Neural crest cell (in vitro differentiated cells): ENCODE results near the gene MEGF11. TPM values are rescaled to one million over a fixed set of nuclear protein-coding genes. Genes with fewer than 3 reads are reported as not detected.

Source experiments
- DNase-seq: peaks from one replicate; pipeline ENCODE4 v3.0.0; 2021; ENCODE audit warnings: low read depth, mixed read lengths, low spot score
- H3K27ac Mint-ChIP-seq: one replicate; pipeline ENCODE4 v1.8.0; 2021; ENCODE audit warnings: mild to moderate bottlenecking, mixed read lengths; ENCODE audit not compliant: unreplicated experiment
- H3K27me3 Mint-ChIP-seq: 2 replicates; pipeline ENCODE4 v1.8.0; 2021; ENCODE audit warnings: low read depth, mild to moderate bottlenecking, mixed read lengths
- H3K36me3 Mint-ChIP-seq: 2 replicates; pipeline ENCODE4 v1.8.0; 2021; ENCODE audit warnings: low read depth, mild to moderate bottlenecking, mixed read lengths
- H3K4me1 Mint-ChIP-seq: 2 replicates; pipeline ENCODE4 v1.8.0; 2021; ENCODE audit warnings: mixed read lengths
- H3K4me3 Mint-ChIP-seq: one replicate; pipeline ENCODE4 v1.8.0; 2021; ENCODE audit warnings: mild to moderate bottlenecking, mixed read lengths
- H3K9me3 Mint-ChIP-seq: 2 replicates; pipeline ENCODE4 v1.8.0; 2021; ENCODE audit warnings: mixed read lengths
- CTCF ChIP-seq: fragments of 200-600 bp; sonication (generic); conservative IDR thresholded peaks from 2 replicates; pipeline ENCODE4 v1.5.0; 2021; ENCODE audit warnings: antibody characterized with exemption, mild to moderate bottlenecking
- total RNA-seq: library from RNA; stranded (reverse); gene quantifications from 2 replicates; pipeline ENCODE4 v1.2.1, GENCODE V29; 2021

Gene MEGF11
- total RNA-seq, 1 donor from 2014 or later = 0.49 TPM

- no peak for DNase-seq
- TF ChIP-seq CTCF = no peak
- Mint-ChIP-seq H3K36me3 (no peaks in the 10 kb centered on the region), H3K27me3 (peaks cover 8% of the 10 kb centered on the region), H3K4me3 (no peak overlapping the region), H3K9me3 (no peaks in the 10 kb centered on the region), H3K4me1 (peaks cover 10% of the 10 kb centered on the region), H3K27ac (no peak overlapping the region)
Observed at GRCh38 chr15:66284271-66284670, 30.7 kb upstream of the MEGF11 start.

- Mint-ChIP-seq H3K4me3 (peak overlapping the region; percentile 5), H3K27me3 (peaks cover 17% of the 10 kb centered on the region), H3K36me3 (no peaks in the 10 kb centered on the region), H3K9me3 (no peaks in the 10 kb centered on the region), H3K4me1 (peaks cover 21% of the 10 kb centered on the region), H3K27ac (peak overlapping the region; percentile 74)
- DNase-seq = no peak
- TF ChIP-seq CTCF = no peak
Observed at GRCh38 chr15:66278671-66279070, 25.1 kb upstream of the MEGF11 start.

GRCh38 chr15:66278056-66278455 is 24.5 kb upstream of the MEGF11 start:
- TF ChIP-seq CTCF = no peak
- Mint-ChIP-seq H3K4me3 (no peak overlapping the region), H3K27ac (peak overlapping the region; percentile 74), H3K9me3 (no peaks in the 10 kb centered on the region), H3K27me3 (peaks cover 17% of the 10 kb centered on the region), H3K36me3 (no peaks in the 10 kb centered on the region), H3K4me1 (peaks cover 21% of the 10 kb centered on the region)
- no peak for DNase-seq

- Mint-ChIP-seq H3K4me3 (no peak overlapping the region), H3K27me3 (peaks cover 17% of the 10 kb centered on the region), H3K36me3 (no peaks in the 10 kb centered on the region), H3K27ac (no peak overlapping the region), H3K4me1 (peaks cover 24% of the 10 kb centered on the region), H3K9me3 (no peaks in the 10 kb centered on the region)
- no peak for DNase-seq
- TF ChIP-seq CTCF = no peak
Observed at GRCh38 chr15:66276546-66276945, 23.0 kb upstream of the MEGF11 start.

GRCh38 chr15:66275352-66275751 is 21.8 kb upstream of the MEGF11 start:
- no peak for DNase-seq
- H3K36me3 Mint-ChIP-seq = no peaks in the 10 kb centered on the region
- no peaks in the 10 kb centered on the region for H3K9me3 Mint-ChIP-seq
- H3K4me3 Mint-ChIP-seq = no peak overlapping the region
- peaks cover 17% of the 10 kb centered on the region for H3K27me3 Mint-ChIP-seq
- H3K27ac Mint-ChIP-seq = no peak overlapping the region
- TF ChIP-seq CTCF = no peak
- H3K4me1 Mint-ChIP-seq = peaks cover 27% of the 10 kb centered on the region

GRCh38 chr15:66270932-66271331 is 17.4 kb upstream of the MEGF11 start:
- no peaks in the 10 kb centered on the region for H3K9me3 Mint-ChIP-seq
- H3K27me3 Mint-ChIP-seq = peaks cover 7% of the 10 kb centered on the region
- H3K36me3 Mint-ChIP-seq = no peaks in the 10 kb centered on the region
- H3K4me3 Mint-ChIP-seq = no peak overlapping the region
- no peak for DNase-seq
- no peak overlapping the region for H3K27ac Mint-ChIP-seq
- H3K4me1 Mint-ChIP-seq = peaks cover 21% of the 10 kb centered on the region
- no peak for TF ChIP-seq CTCF
